Measurements from ENCODE around the gene HNRNPA2B1.

DNA sequence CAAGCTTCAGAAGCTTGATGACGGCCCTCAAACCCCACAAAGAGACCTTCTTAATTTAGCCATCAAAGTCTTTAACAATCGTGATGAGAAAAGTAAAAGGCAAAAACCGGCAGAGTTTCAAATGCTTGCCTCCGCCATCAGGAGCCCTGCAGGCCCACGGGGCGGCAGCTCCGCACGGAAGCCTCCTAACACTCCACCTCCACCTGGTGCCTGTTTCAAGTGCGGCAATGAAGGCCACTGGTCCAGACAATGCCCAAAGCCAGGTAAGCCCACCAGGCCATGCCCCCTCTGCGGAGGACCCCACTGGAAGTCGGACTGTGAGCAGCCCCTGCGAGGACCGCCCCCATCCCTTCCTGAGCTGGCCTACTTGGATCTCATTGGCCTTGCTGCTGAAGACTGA, 44.6 kb upstream of the HNRNPA2B1 start:
- TF ChIP-seq, protein P1, sequence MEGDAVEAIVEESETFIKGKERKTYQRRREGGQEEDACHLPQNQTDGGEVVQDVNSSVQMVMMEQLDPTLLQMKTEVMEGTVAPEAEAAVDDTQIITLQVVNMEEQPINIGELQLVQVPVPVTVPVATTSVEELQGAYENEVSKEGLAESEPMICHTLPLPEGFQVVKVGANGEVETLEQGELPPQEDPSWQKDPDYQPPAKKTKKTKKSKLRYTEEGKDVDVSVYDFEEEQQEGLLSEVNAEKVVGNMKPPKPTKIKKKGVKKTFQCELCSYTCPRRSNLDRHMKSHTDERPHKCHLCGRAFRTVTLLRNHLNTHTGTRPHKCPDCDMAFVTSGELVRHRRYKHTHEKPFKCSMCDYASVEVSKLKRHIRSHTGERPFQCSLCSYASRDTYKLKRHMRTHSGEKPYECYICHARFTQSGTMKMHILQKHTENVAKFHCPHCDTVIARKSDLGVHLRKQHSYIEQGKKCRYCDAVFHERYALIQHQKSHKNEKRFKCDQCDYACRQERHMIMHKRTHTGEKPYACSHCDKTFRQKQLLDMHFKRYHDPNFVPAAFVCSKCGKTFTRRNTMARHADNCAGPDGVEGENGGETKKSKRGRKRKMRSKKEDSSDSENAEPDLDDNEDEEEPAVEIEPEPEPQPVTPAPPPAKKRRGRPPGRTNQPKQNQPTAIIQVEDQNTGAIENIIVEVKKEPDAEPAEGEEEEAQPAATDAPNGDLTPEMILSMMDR (IDR thresholded peaks at IDR 0.05) = no peak
- no peak for TF ChIP-seq POLR2AphosphoS5 (IDR thresholded peaks at IDR 0.05)
- TF ChIP-seq POLR2A (IDR thresholded peaks at IDR 0.05) = no peak

Data from transverse colon (tissue), 4 donors.